Astrocyte of the hippocampus (primary cell): ENCODE results near the gene PHLDB1.

Source experiments
- DNase-seq: peaks from one replicate; pipeline ENCODE4 v3.0.0; 2011; ENCODE audit warnings: low read depth, low spot score

Gene PHLDB1

DNA sequence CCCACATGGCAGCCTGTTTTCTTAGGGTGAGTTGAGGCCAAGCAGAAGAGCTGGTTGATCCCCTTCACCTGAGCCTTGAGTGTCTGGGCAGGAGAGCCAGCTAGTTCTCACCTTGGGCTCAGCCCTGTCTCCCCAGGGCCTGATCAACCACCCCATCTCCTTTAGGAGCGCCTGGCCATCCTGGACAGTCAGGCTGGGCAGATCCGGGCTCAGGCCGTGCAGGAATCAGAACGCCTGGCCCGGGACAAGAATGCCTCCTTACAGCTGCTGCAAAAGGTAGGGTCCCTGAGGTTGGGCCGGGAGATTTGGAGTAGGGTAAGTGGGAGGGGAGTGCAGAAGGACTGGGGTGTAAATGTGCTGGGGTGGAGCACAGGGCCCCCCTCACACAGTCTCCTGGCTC is 31.3 kb downstream of the PHLDB1 start:
- DNase-seq = no peak

DNA sequence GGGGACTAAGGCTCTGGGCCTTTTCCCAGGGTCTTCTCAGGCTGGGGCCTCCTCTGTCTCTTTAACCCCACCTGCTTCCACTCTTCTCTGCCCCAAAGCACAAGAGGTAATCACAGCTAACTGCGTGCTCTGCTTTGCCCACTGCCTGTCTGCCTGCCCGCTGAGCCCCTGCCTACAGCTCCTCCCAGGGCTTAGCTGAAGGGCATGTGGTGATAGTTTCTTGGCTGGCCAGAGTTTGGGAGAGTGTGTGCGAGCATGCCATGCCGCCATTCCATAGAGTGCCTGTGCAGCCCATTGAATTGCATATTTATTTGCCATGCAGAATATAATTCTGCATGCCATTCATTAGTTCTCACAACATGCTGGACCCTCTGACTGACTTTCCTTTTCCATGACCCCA is 32.5 kb downstream of the PHLDB1 start:
- no peak for DNase-seq

DNA sequence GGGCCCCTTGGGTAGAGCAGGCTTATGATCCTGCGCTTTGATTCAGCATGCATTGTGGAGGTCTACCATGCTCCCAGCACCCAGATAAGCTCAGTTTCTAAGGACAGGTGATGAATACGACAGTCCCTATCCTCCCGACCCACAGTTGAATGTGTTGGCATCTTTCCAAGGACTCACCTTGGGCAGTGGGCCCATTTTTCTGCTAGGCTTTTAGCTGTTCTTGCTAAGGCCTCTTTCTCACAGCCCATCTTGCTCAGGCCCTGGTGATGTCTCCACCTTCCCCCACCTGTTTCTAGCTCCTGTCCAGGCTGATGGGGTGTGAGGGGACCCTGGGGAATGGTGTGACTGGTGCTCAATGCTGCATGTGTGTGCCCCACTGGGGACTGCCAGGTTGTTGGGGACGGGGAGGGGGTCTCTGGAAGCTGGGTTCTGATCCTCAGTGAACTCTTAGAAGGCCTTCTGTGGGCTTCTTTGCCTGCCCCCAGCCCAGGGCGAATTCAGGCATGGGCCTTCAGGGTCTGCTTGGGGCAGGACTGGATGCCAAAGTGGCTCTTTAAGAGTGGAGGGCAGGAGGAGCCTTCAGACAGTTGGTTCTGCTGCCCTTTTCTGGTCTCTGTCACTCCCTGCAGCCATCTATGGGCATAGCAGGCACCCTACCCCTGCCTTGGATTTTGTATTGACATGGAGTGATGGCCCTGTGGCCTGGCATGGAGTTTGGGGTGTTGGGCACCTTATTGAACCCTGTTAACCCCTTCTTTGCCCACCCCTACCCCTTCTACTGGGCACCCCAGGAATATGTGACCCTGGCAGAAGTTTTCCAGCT is 33.1 kb downstream of the PHLDB1 start:
- no peak for DNase-seq

DNA sequence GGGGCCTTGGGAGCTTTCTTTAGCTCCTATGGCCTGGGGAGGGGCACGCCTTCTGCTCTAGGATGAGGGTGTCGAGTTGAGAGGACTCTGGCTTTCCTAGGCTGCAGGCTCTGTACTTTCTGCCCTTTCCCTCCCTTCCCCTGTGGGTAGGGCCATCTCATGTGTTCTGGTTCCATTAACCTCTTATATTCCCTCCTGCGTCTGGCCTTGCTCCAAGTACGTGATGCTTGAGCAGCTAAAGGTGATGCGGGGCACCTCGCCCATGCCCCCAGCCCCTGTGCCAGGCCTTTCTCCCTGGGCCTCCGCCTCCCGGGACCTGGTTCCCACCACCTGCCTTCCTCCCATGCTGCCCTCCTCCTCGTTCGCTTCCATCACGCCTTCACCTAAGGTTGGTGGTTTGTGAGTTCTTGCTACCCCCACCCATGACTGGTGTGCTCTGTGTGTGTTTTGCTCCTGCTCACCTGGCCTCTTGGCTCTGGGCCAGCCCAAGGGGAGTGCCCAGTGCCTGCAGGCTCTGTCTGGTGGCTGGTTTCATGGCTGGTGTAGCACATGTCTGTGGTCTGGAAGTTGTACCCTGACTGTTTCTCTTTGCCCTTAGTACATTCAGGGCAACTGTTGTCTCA is 34.1 kb downstream of the PHLDB1 start:
- DNase-seq = no peak

DNA sequence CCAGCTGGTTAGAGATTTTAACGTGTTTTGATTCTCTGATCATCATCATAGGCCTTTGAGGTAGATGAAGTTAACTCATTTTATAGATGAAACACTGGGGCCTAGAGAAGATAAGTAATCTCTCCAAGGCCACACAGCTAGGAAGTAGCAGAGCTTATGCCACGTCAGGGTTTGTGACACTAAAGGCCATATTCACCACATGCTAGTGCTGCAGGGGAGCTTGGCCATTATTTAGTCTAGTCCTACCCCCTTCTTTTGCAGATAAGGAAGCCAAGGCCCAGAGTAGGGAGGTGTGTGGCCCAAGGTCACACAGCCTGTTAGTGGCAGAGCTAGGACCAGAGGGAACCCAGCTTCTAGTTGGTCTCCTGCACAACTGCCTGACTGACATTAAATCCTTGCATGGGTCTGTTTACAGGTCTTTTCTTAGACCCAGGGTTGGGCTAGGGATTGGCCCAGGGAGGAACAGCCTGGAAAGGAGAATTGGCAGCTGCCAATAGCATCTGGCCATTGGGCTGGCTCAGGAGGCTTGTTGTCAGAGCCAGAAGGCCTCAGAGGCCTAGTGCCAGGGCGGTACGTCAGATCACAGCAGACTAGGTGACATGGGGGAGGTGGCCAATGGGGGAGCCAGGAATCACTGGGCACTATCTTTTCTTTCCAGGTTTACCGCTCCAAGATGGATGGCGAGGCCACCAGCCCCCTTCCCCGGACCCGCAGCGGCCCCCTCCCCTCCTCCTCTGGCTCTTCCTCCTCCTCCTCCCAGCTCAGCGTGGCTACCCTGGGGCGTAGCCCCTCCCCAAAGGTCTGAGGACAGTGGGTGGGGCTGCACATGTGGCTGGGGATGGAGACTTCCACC is 36.0 kb downstream of the PHLDB1 start:
- DNase-seq = no peak

DNA sequence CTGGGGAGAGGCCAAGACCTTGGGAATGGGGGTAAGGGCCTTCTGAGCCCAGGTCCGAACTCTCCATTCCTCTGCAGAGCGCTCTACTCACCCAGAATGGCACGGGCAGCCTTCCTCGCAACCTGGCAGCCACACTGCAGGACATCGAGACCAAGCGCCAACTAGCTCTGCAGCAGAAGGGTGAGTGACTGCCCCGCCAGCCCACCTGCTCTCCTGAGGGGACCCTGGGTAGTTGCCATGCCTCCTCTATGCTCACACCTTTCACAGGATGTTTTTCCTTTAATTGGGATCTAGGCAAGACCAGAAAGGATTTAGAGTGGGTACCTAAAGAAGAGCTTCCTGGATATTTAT is 36.6 kb downstream of the PHLDB1 start:
- DNase-seq = no peak

DNA sequence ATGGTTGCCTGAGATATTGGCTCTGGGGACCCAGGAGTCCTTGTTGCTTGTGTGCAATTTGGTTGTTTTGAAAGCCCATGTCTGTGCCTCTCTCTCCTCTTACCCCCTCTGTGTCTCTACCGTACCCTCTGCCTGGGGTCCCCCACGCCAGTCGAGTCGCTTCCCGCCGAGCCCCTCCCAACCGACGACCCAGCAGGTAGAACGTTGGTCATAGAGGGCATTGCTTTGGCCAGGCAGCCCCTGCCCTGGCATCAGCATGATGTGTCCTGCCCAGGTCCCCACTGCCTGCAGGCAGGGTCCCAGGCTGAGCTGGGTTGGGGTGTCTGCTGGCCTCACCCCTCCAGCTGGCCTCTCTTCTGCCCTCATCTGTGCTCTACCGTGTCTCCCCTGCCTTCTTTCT is 37.1 kb downstream of the PHLDB1 start:
- DNase-seq = no peak

DNA sequence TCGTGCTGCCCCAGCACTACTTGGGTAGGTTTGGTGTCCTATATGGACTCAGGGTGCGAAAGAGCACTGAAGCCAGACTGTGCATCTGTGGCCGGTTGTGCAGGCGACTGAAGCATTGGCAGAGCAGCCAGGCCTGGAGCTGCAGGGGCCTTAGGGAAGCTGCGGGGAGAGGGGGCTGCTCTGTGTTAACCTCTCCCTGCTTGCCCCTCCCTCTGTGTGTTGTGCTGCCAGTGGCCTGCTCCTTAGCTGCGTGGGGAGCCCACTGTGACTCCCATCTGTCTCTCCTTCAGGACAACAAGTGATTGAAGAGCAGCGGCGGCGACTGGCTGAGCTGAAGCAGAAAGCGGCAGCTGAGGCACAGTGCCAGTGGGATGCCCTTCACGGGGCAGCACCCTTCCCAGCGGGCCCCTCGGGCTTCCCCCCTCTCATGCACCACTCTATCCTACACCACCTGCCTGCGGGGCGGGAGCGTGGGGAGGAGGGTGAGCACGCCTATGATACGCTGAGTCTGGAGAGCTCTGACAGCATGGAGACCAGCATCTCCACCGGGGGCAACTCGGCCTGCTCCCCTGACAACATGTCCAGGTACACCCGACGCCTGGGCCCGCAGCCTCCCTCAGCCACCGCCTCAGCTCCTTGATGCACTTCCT is 37.8 kb downstream of the PHLDB1 start:
- no peak for DNase-seq

DNA sequence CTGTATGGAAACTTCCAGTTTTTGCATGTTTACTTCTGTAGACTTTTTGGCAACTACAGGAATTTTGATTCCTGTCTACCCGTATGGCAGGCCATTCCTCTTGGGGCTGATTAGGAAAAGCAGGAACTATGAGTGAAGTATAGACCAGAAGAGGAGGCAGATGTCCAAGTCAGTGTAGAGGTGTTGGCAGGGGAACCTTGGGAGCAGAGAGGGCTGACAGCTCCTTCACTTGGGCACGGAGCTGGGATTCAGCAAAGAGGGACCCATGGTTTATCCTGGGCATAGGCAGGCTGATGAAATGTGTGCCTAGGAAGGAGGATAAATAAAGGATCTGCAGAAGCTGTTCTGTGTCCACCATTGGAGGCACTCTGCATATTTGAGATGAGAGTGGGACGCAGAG is 39.0 kb downstream of the PHLDB1 start:
- DNase-seq = no peak

DNA sequence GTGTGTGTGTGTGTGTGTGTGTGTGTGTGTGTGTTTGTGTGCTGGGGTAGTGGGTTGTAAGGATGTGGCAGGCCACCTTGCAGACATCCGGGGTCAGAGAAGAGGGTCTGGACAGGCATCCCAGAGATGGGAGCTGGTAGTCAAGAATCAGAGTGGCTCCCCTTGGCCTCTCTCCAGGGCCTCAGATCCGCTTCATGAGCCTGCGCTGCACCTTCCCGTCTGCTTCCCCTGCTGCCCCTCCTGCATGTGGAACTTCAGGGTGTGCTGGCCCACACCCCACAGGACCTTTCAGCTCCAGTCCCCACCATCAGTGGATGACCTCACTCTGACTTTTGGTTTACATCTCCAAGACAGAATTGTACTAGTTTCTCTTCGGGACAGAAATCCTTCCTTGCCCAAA is 40.9 kb downstream of the PHLDB1 start:
- DNase-seq = no peak

DNA sequence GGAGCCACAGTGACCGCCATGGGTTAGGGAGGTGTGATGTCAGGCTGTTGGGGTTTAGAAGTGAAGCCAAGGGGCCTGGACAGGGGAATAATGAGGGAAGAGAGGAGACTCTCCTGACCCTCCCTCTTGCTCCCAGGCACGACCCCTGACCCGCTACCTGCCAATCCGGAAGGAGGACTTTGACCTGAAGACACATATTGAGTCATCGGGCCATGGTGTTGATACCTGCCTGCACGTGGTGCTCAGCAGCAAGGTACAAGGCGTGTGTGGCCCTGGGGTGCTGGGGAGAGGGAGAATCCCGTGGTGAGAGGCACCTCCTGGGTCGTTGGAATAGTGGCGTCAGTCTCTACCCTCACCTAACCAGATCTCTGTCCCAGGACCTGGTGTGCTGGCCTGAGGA is 42.5 kb downstream of the PHLDB1 start:
- no peak for DNase-seq

DNA sequence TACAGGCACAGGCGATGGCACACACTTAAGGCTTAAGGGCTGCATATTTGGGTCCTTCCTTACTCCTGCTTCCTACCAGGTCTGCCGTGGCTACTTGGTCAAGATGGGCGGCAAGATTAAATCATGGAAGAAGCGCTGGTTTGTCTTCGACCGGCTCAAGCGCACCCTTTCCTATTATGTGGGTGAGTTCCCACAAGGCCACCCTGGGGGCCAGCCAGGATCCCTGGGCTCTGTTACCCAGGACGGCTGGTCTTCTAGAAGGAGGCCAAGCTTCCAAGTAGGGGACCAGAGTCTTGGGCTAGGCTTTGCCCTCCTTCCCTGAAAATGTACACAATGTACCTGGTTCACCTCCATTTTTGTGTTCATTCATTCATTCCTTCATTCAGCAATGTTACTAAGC is 43.0 kb downstream of the PHLDB1 start:
- no peak for DNase-seq

DNA sequence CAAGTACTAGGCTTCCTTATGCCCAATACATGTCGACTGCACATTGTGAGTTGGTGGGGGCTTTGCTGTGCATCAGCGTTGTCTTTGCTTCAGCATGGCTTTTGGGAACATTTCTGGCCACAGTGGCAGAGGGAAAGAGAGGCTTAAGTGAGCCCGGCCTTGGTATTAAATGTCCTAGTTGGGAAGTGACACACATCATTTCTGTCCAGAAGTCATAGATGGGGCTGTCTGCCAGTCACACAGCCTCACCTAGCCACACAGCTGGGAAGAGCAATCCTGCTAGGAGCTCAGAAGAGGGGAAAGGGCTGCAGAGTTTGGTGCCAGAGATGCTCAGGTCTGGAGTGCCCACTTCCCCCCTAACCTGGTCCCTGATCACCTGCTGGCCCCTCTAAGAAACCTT is 44.4 kb downstream of the PHLDB1 start:
- DNase-seq = no peak

DNA sequence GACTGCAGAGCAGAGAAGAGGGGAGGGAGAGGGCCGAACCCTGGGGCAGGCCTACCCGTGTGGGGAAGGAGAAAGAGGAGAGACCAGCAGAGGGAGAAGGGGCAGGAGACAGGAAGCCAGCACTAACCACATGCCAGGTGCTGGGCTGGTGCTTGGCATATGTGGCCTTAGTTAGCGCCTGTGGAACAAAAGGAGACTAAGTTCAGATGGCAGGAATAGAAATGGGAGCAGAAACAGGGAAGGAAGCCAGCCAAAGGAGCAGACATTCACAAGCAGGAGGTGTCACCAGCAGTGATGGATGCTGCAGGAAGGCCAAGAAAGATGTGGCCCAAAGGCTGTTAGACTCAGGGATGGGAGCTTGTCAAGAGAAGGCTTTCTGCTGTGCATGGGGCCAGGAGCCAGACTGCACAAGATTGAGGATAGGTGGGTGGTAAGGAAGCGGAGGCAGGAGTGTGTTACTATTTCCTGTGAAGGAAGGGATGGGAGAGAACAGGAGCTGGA is 45.3 kb downstream of the PHLDB1 start:
- DNase-seq = no peak

DNA sequence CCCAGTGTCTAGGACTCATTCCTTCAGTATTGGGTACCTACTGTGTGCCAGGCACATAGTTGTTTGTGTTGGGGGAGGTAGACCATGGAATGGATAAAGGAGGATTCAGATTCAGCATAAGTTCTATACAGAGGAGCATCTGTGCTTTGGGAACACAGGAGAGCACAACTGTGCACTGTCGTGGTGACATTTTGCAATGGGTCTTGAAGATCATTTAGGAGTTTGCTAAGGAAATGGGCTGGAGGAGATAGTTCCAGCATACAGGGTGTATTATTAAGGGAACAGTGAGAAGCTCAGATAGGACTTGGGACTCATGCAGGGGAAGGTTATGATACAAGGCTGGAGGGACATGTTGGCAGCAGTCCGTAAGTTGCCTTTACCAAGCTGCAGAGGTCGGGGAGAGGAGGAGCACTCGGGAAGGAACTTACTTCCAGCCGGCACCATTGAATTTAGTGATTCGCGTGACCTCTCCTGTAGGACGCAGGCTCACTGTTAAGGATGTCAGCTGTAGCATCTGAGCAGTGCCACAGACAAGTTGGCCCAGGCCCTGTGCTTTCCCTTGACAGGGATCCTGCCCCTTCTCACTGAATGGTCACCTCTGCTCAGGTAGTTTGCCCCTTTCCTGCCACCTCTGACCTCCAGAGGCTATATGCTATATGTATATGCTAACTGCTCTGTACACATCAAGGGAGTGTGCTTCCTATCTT is 46.4 kb downstream of the PHLDB1 start:
- DNase-seq = no peak

DNA sequence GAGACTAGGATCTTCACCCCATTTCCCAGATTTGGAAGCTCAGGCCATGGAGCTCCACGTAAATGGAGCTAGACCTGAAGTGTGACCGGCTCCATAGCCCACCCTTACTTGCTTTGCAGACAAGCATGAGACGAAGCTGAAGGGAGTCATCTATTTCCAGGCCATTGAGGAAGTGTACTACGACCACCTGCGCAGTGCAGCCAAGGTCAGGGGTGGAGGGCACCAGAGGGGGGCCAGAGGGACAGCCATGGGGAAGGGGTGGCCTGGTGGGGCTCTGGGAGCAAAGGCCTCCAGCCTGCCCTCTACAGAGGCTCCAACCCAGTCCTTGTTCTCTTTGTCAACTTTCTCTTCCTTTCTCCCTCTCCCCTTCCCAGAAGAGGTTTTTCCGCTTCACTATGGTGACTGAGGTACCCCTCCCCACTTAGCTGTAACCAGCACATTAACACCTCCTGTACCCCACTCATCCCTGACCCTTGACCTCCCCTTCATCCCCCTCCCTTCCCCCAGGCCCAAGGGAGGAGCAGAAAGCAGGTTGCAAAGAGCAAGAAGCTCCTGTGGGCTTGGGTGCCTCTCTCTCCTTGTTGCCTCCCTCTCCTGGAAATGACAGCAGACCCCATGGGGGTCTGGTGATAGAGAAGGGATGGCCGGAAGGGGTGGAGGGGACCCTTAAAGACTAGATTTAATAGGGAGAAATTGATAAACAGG is 48.2 kb downstream of the PHLDB1 start:
- DNase-seq = no peak

DNA sequence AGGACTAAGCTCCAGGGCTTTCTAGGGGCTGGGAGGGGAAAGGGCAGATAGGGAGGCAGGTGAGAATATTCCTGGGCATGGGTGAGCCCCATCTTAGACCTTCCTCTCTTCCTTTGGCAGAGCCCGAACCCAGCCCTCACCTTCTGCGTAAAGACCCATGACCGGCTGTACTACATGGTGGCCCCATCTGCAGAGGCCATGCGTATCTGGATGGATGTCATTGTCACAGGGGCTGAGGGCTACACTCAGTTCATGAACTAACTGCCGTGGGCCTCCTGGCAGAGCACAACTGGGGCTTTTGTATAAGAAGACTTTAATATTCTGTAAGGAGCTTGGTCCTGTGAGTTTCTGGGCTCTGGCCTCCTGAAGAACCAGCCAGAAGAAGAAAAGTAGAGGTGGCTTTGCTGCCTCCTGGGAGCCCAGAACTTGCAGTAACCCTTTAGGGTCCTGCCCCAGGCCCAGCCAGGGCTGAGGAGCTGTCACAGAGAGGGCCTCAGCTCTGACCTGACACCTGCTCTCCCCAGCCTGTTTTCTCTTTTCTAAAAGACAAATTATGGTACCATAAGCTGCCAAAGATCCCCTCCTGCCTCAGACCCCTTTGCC is 49.2 kb downstream of the PHLDB1 start:
- no peak for DNase-seq

DNA sequence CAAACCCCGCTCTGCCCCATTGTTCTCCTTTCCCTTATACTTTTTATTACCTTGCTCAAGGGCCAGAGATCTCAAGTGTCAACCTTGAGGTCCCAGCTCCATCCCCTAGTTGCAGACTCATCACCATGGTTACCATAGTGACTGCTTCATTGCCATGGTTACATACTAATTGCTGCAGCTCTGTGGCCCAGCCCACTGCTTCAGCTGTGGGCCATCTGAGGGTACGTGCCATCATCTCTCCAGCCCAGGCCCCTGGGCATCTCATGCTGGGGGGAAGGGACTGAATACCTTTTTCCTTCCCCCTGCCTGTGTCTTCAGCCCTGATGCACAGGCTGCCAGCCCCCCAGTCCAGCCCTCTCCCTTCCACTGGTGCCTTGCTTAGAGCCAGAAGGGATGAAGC is 49.8 kb downstream of the PHLDB1 start:
- DNase-seq = no peak

DNA sequence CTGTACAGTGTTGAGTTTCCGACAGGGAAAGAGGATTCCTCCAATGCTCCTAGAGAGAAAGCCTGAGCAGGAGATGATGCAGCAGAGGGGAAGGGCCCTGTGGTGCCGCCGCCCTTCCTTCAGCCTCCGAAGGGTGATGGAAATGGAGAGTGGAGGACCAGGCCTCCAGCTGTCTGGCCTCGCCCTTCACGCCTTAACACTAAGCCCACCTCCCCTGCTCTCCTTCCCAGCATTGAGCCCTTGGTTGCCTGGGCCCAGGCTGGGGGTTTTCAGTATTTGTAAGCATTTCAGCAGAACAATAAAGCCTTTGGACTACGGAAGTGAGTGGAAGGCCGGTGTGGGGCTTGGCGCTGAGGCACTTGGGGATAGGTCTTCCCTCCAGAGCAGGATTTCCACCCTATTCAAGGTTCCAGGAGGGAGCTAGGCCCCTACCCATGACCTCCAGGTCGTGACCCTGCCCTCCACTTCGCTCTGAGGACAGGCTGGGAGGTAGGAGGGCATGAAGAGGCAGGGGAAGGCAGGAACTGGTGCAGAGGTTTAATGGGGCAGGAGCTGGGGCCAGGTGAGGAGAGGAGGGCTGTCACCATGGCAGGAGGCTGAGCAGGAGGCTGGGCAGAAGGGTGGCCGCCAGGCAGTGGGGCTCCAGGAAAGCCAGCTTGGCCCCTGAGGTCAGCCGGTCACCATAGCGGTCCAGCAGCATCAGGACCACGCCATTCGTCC is 50.5 kb downstream of the PHLDB1 start:
- no peak for DNase-seq
